Astrocyte (in vitro differentiated cells and primary cell): ENCODE data around the gene EEF1AKMT3.

Source experiments
- CTCF ChIP-seq: IDR thresholded peaks from 2 replicates; pipeline ENCODE4 v1.5.1; 2011; ENCODE audit warnings: low read depth, mild to moderate bottlenecking, inconsistent platforms, low read length, moderate library complexity; ENCODE audit not compliant: insufficient read depth
- EZH2 ChIP-seq: IDR thresholded peaks from 2 replicates; pipeline ENCODE4 v1.6.1; 2012; ENCODE audit warnings: mild to moderate bottlenecking, low read length, inconsistent platforms; ENCODE audit not compliant: insufficient read depth

GRCh38 chr12:57744777-57745484 is 27.5 kb upstream of the EEF1AKMT3 start, which contains the start of gene TSPAN31:
- TF ChIP-seq CTCF (no peak), EZH2 (no peak)
